ENCODE data around the gene CCDC9B. TPM values are rescaled to one million over a fixed set of nuclear protein-coding genes. Genes with fewer than 3 reads are reported as not detected.

The CCDC9B gene
- total and polyA plus RNA-seq, 2 of the 4 experiments (the other 2 are of a cell fraction) = 19.7 to 30.9 TPM

DNA sequence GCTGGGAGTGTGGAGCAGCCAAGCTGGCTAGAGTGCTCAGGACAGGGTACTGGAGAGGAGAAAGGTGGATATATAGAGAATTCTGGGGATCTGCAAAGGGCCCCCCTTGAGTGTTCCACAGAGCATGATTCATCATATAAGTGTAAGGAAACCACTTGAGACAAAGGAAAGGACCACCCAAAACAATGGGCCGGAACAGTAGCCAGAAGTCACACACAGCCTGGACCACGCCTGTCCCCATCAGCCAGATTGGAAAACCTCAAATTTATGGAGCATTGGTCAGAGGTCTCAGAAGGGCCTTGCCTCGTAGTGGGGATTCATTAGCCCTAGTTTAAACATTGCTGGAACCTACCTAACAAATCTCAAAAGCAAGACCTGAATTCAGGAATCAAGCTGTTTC, 36.9 kb upstream of the CCDC9B start:
- Histone ChIP-seq H3K36me3 (ENCODE audit: control insufficient read depth, insufficient read depth, low read length) (no peaks in the 10 kb centered on the region), H3K27me3 (ENCODE audit: control insufficient read depth, insufficient read depth, low read length) (no peaks in the 10 kb centered on the region), H3K27ac (ENCODE audit: insufficient read depth, low read length) (no peak overlapping the region), H2AK5ac (ENCODE audit: low read depth, low read length) (peak overlapping the region; percentile 56), H3K4ac (ENCODE audit: low read depth, low read length) (no peak overlapping the region), H3K56ac (ENCODE audit: extremely low read depth, insufficient read depth, low read length) (no peak overlapping the region), H4K91ac (ENCODE audit: insufficient read depth, low read depth, low read length) (no peak overlapping the region), H3K18ac (ENCODE audit: low read depth, low read length) (no peak overlapping the region), H3K4me3 (ENCODE audit: insufficient read depth, low read depth, low read length) (no peak overlapping the region), H3K4me2 (ENCODE audit: low read depth, low read length) (no peak overlapping the region), H2BK20ac (ENCODE audit: low read depth, low read length) (peak overlapping the region; percentile 18; the same call in 1 of the 2 replicates), H4K8ac (ENCODE audit: low read depth in 2 of 2, low read length in 2 of 2) (no peak overlapping the region), H3K9me1 (ENCODE audit: insufficient read depth, low read length) (peaks cover 8% of the 10 kb centered on the region; the same call in 1 of the 2 replicates), H3K79me1 (ENCODE audit: low read depth in 1 of 2, low read length in 2 of 2) (0 out of 4 replicates have a peak, but pooled peaks cover 0 to 4% of the 10 kb centered on the region in 2 experiments), H2BK5ac (ENCODE audit: low read depth, low read length, poor library complexity, severe bottlenecking) (no peak overlapping the region), H2AK9ac (replicated peaks; ENCODE audit: low read depth, low read length, poor library complexity) (no peak overlapping the region), H3K14ac (replicated peaks; ENCODE audit: low read depth, low read length) (no peak overlapping the region), H2BK120ac (ENCODE audit: low read depth, low read length) (no peak overlapping the region; the same call in 1 of the 2 replicates), H3K9ac (ENCODE audit: low read depth, low read length) (no peak overlapping the region), H2BK15ac (ENCODE audit: low read depth, low read length) (no peak overlapping the region), H2AFZ (replicated peaks; ENCODE audit: low read length, poor library complexity) (no peak overlapping the region), H3K4me1 (ENCODE audit: control insufficient read depth, insufficient read depth, low read length) (peaks cover 4% of the 10 kb centered on the region), H3K9me3 (ENCODE audit: control insufficient read depth, insufficient read depth, low read length) (no peaks in the 10 kb centered on the region), H4K5ac (ENCODE audit: low read depth, low read length) (no peak overlapping the region), H3K23ac (ENCODE audit: low read depth, low read length) (no peak overlapping the region), H4K20me1 (ENCODE audit: insufficient read depth, low read length) (no peaks in the 10 kb centered on the region)
- CTCF ChIA-PET = no interaction called here
- TF ChIP-seq NFE2L2 (IDR thresholded peaks at IDR 0.05; ENCODE audit: low read depth, low read length) (no peak), MAZ (IDR thresholded peaks at IDR 0.05; ENCODE audit: borderline replicate concordance, low read depth, low read length) (no peak), CEBPB (IDR thresholded peaks at IDR 0.05; ENCODE audit: low read depth, low read length) (no peak), CTCF (conservative IDR thresholded peaks at IDR 0.05; ENCODE audit: low read depth, low read length) (no peak), RAD21 (IDR thresholded peaks at IDR 0.05; ENCODE audit: low read length) (no peak), MAFK (IDR thresholded peaks at IDR 0.05; ENCODE audit: low read depth, low read length) (no peak), RCOR1 (IDR thresholded peaks at IDR 0.05; ENCODE audit: insufficient replicate concordance, low read length) (no peak), MXI1 (IDR thresholded peaks at IDR 0.05; ENCODE audit: borderline replicate concordance, low read depth, low read length) (no peak), USF2 (IDR thresholded peaks at IDR 0.05; ENCODE audit: low read depth, low read length) (no peak), BHLHE40 (IDR thresholded peaks at IDR 0.05; ENCODE audit: low read depth, low read length) (no peak), SMC3 (IDR thresholded peaks at IDR 0.05; ENCODE audit: low read depth, low read length) (no peak), RFX5 (IDR thresholded peaks at IDR 0.05; ENCODE audit: low read depth, low read length) (no peak), POLR2A (IDR thresholded peaks at IDR 0.05; ENCODE audit: low read depth, low read length) (no peak), CHD1 (IDR thresholded peaks at IDR 0.05; ENCODE audit: low read depth, low read length) (no peak), FOS (IDR thresholded peaks at IDR 0.05; ENCODE audit: low read depth, low read length) (no peak)
- no TSS peak for BruUV-seq (replicated peaks)
- no peak for DNase-seq
- no peak for ATAC-seq (ENCODE audit: low read depth)
- intact Hi-C loops (cut with micrococcal nuclease) = no loop called here
- 90% methylated on average over 2 of the region's 3 CpGs; no CpG with 5 or more reads in 1 of the 2 experiments for WGBS, 2 experiments (ENCODE audit: extremely low coverage in 2 of 2, insufficient read length in 1 of 2)
- in situ Hi-C loops (cut with MboI; ENCODE audit: low sequenced_read_pairs) = no loop called here
- dilution Hi-C loops (cut with HindIII; ENCODE audit: low sequenced_read_pairs, unreplicated experiment) = no loop called here
- POLR2A ChIA-PET (ENCODE audit: unreplicated experiment) = no interaction called here

Data from IMR-90 (cell line).